Fibroblast of pulmonary artery (primary cell): Measurements from ENCODE around the gene IGF2R.

Source experiments
- DNase-seq: peaks from one replicate; pipeline ENCODE4 v3.0.0-alpha.2; 2010; ENCODE audit warnings: low read depth
- H3K4me3 ChIP-seq: replicated peaks from 2 replicates; pipeline ENCODE4 v1.5.1; 2011; ENCODE audit warnings: low read depth, mild to moderate bottlenecking, control low read depth, low read length, moderate library complexity
- TF ChIP-seq, protein P1 (sequence below): IDR thresholded peaks from 2 replicates; pipeline ENCODE4 v1.5.1; 2011; ENCODE audit warnings: mild to moderate bottlenecking, control low read depth, low read length, inconsistent platforms; ENCODE audit errors: missing control alignments

IGF2R gene

DNA sequence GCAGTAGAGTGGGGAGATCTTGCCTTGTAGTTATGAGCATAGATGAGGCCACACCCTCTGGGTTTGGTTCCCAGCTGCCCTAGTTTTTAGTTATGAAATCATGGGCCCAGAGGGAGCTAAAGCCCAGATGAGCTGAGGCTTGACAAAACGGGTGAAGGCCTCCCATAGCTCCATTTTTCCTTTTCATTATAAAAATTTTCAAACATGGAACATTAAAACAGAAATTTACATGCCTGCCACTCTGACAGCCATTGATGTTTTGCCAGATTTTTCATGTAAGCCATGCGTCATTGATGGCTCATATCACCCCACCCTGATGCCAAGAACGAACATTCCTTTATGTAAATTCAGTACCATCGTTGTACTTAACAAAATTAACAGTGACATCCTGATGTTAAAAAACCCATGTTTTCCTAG, 67.9 kb downstream of the IGF2R start:
- H3K4me3 ChIP-seq, result no peak overlapping the region
- TF ChIP-seq, protein P1, sequence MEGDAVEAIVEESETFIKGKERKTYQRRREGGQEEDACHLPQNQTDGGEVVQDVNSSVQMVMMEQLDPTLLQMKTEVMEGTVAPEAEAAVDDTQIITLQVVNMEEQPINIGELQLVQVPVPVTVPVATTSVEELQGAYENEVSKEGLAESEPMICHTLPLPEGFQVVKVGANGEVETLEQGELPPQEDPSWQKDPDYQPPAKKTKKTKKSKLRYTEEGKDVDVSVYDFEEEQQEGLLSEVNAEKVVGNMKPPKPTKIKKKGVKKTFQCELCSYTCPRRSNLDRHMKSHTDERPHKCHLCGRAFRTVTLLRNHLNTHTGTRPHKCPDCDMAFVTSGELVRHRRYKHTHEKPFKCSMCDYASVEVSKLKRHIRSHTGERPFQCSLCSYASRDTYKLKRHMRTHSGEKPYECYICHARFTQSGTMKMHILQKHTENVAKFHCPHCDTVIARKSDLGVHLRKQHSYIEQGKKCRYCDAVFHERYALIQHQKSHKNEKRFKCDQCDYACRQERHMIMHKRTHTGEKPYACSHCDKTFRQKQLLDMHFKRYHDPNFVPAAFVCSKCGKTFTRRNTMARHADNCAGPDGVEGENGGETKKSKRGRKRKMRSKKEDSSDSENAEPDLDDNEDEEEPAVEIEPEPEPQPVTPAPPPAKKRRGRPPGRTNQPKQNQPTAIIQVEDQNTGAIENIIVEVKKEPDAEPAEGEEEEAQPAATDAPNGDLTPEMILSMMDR, result no peak
- peak; percentile 83 for DNase-seq

DNA sequence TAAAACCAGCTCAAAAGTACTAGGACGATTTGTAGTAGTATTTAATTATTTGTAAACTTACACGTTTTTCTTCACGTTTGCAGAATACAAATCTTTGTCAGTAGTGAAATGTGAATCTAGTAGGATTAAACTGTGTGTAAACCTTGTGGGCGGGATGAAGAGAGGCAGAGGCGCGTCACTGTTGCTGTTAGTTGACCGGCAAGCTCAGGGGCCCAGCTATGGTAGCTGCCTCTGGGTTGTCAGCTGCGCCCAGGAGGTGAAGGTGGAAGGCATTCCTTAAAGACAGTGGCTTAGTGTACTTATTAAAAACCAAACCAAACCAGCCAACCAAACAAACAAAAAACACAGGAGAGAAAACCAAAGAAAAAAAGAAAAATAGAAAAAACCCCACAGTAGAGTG, 69.6 kb downstream of the IGF2R start:
- TF ChIP-seq, protein P1, result no peak
- no peak overlapping the region for H3K4me3 ChIP-seq
- no peak for DNase-seq

DNA sequence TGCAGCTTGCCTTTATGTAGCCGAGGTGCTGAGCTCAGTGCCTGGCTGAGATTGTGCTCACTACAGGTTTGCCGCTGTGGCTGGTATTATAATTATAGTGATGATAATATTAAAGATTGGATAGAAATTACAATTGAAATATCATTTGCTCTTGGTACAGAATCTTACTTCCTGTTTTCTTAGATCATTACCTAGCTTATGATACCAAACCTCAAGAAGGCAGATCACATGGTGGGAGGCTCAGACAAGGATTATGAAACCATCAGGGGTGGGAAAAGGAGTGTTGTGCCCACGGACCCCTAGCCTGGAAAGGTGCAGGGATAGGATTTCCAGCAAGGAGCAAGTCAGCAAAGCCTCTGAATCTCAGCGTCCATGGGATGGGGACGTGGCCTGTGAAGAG, 70.6 kb downstream of the IGF2R start:
- TF ChIP-seq, protein P1, result no peak
- DNase-seq, result no peak
- no peak overlapping the region for H3K4me3 ChIP-seq

DNA sequence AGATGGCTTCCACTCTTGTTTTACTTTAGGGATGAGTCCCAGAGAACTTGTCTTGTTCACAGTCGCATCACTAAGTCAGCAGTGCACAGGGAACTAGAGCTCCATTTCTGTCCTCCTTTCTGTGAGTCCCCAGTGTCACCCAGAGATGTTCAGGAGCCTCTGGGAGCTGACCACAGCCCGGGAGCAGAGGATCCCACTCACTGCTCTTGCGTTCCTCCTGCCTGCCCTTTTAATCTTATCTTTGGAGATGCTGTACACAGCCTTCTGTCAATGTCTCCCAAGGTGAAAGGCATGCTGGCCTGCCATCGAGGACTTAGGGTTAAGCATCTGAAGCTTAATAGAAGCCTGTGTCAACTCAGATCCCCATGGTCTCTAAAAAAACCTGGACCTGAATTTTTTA, 71.2 kb downstream of the IGF2R start:
- no peak for DNase-seq
- TF ChIP-seq, protein P1, result no peak
- no peak overlapping the region for H3K4me3 ChIP-seq

DNA sequence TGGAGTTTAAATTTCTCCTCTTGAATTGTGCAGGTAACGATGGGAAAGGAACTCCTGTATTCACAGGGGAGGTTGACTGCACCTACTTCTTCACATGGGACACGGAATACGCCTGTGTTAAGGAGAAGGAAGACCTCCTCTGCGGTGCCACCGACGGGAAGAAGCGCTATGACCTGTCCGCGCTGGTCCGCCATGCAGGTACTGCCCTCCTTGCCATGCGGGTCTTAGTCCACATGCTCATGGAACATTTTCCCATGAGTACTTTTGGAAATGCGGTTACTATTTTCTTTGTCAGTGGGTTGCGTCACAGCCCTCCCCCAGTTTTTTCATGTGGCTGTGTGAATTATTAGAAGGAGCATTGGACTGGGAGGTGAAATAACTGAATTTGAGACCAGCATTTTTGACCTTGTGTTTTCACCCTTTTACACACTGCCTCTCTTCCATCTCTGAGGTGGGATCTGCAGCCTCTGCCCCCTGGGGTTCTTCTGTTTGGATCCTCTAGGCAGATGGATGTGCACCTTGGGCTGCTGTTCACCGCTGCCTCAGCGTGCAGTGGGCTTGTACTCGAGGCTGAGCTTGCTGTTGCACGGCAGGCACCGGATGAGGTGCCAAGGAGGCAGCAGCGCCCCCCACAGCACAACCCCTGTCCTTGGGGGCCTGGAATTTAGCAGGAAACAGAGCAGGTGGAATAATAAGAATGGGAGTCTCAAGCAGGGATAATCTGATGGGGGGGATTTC, 71.8 kb downstream of the IGF2R start:
- DNase-seq, result no peak
- TF ChIP-seq, protein P1, result no peak
- no peak overlapping the region for H3K4me3 ChIP-seq

DNA sequence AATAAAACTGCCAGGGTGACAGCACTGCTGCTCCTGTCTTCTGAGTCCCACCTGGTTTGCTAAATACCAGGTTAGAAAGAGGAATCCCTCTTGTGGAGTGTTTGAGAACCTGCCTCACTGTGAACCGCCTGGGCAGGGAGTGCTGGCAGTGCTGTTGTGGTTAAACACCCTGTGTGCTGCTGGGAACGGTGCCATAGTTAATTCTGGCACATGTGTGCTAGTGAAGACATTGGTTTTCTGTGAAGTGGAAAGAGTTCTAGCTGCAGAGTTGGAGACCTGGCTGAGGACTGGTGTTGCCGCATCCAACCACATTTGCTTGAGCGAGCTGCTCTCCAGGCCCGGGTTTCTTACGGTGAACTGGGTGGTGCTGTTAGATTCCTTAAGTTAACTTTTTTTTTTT, 72.7 kb downstream of the IGF2R start:
- no peak overlapping the region for H3K4me3 ChIP-seq
- TF ChIP-seq, protein P1, result peak; percentile 26
- DNase-seq, result peak; percentile 73
